ENCODE results near the gene PTGDS.

- TF ChIP-seq, protein P1, sequence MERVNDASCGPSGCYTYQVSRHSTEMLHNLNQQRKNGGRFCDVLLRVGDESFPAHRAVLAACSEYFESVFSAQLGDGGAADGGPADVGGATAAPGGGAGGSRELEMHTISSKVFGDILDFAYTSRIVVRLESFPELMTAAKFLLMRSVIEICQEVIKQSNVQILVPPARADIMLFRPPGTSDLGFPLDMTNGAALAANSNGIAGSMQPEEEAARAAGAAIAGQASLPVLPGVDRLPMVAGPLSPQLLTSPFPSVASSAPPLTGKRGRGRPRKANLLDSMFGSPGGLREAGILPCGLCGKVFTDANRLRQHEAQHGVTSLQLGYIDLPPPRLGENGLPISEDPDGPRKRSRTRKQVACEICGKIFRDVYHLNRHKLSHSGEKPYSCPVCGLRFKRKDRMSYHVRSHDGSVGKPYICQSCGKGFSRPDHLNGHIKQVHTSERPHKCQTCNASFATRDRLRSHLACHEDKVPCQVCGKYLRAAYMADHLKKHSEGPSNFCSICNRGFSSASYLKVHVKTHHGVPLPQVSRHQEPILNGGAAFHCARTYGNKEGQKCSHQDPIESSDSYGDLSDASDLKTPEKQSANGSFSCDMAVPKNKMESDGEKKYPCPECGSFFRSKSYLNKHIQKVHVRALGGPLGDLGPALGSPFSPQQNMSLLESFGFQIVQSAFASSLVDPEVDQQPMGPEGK (CRISPR knock-in tag; IDR thresholded peaks at IDR 0.05; ENCODE audit: borderline replicate concordance), result no peak
- TF ChIP-seq TSHZ2 (CRISPR knock-in tag; IDR thresholded peaks at IDR 0.05) (no peak), ARNTL (CRISPR knock-in tag; IDR thresholded peaks at IDR 0.05; ENCODE audit: borderline replicate concordance, low read depth) (no peak), ZFP30 (CRISPR knock-in tag; IDR thresholded peaks at IDR 0.05) (no peak), ZNF70 (CRISPR knock-in tag; IDR thresholded peaks at IDR 0.05) (no peak), TCF4 (CRISPR knock-in tag; IDR thresholded peaks at IDR 0.05; ENCODE audit: borderline replicate concordance) (no peak), ISL1 (CRISPR knock-in tag; IDR thresholded peaks at IDR 0.05) (no peak), RARB (CRISPR knock-in tag; IDR thresholded peaks at IDR 0.05) (no peak), TOX (CRISPR knock-in tag; IDR thresholded peaks at IDR 0.05; ENCODE audit: borderline replicate concordance) (no peak), CSDC2 (CRISPR knock-in tag; IDR thresholded peaks at IDR 0.05) (no peak), ZNF8 (CRISPR knock-in tag; IDR thresholded peaks at IDR 0.05) (no peak), ZFP3 (CRISPR knock-in tag; IDR thresholded peaks at IDR 0.05) (no peak), ZNF565 (CRISPR knock-in tag; conservative IDR thresholded peaks at IDR 0.05; ENCODE audit: low read depth) (no peak)
- TF ChIP-seq, protein P2, sequence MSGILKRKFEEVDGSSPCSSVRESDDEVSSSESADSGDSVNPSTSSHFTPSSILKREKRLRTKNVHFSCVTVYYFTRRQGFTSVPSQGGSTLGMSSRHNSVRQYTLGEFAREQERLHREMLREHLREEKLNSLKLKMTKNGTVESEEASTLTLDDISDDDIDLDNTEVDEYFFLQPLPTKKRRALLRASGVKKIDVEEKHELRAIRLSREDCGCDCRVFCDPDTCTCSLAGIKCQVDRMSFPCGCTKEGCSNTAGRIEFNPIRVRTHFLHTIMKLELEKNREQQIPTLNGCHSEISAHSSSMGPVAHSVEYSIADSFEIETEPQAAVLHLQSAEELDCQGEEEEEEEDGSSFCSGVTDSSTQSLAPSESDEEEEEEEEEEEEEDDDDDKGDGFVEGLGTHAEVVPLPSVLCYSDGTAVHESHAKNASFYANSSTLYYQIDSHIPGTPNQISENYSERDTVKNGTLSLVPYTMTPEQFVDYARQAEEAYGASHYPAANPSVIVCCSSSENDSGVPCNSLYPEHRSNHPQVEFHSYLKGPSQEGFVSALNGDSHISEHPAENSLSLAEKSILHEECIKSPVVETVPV (CRISPR knock-in tag; IDR thresholded peaks at IDR 0.05), result no peak
Measured at GRCh38 chr9:137021568-137021978, 44.3 kb downstream of the PTGDS start.

Data from SK-N-SH treated with all-trans-retinoic acid at 6 μM for 48 hours (cell line).